Activated CD8-positive, alpha-beta memory T cell treated with anti-CD3 and anti-CD28 coated beads for 24 hours (primary cell): ENCODE results near the gene RYR2.

ENCODE experiments used
- DNase-seq: peaks from one replicate; pipeline ENCODE4 v3.0.0-alpha.2; 2020

RYR2 gene

GRCh38 chr1:237033061-237033460, 8.9 kb upstream of the RYR2 start:
- DNase-seq, result no peak

GRCh38 chr1:237033804-237034203, 8.2 kb upstream of the RYR2 start:
- no peak for DNase-seq

- DNase-seq, result no peak
Measured at GRCh38 chr1:237035759-237036158, 6.2 kb upstream of the RYR2 start.

DNA sequence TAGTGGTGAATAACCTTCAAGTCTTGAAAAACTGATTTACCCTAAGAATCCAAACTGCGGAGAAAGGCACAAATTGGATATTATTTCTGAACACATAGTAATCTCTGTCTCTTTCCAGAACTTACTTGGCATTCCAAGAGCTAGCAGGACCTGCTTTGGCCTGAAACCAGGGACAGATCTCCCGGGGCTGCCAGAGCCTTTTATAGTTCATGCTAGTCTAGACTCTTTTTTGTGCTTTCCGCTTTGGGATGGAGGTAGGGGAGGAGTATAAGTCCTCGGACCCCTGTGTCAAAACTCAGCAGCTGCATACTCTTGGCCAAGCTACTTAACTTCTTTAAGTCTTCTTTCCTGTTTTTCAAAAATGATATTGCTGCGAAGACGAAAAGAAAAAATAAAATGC, 3.8 kb upstream of the RYR2 start:
- no peak for DNase-seq

GRCh38 chr1:237040823-237041222, 1.2 kb upstream of the RYR2 start:
- DNase-seq, result no peak

DNA sequence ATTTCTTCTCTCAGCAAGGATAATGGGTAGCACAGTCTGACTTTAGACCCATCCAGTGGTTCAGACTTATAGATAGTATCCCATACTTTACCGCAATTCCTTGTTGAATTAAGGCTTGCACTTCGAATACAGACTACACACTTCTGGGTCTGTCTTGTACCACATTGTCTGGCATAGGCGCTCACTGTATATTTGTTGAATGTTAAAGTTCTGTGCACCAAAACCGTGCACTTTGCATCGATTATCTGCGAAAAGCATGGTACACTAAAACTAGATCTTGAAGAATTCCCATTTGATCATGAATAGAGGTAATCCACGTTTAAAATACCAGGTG, 556 bp upstream of the RYR2 start:
- no peak for DNase-seq

GRCh38 chr1:237042526-237042891, 525 bp downstream of the RYR2 start:
- DNase-seq, result no peak

DNA sequence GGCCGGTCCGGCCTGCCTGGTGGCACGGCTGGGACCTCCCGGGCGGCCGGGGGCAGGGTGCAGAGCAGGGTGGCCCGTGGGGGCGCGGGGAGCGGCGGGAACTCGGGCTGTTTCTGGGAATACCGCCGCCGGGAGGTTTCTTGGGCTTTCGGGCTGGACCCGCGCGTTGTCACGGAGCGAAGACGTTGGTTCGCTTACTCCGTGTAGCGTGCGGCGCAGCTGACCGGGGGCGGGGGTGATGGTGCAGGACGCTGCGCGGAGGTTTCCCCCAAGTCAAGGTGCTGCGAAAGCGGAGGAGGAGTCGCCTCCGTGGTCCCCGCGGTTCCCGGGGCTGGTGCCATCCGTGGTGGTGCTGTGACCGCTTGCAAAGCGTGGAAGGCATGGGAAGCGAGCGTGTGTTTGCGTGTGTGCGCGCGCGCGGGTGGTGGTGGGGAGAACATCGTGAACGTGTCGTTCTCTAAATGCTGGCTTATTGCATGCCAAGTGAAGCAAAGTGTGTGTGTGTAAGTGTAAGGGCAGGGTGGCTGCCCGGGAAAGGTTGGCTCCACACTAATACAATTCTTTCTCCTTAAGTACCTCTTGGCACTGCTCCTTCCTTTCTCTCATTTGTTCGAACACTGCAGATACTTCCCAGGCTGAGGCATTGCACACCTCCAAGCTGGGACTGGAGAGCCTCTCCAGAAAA, 1.1 kb downstream of the RYR2 start:
- DNase-seq, result no peak

DNA sequence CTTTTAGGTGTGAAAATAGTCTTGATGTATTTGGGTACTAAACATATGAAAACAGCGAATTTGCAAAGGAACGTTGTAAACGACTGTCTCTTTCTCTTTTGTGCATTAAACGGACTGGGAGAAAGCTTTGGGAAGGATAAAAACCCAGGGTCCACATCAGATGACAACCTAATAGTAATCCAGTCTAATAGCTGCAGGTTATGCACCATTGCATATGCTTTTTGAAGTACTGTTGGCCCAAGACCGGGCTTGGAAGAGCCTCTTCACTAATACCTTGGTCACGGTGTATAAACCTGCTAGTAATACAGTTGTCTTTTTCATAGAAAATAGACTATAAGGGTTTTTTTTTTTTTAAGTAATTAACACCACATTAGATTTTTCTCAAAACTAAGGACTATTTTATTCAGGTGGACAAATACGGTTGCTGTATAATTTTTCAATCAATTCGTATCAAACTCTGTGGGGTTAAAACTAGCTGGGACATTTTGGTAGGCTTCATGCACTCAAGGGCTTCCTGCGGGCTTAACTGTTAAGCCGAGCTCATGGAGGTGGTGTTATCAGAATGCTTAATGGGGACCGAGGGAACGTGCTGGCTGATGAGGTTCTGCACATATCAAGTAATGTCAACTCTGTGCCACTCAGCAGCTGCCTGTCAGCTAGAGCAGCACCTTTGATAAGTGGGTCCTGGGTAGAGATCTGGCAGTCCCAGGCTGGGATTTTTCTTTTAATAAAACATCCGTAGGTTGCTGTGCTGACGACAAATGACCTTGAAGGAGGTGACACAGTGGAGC, 2.1 kb downstream of the RYR2 start:
- no peak for DNase-seq

GRCh38 chr1:237045278-237046016, 3.5 kb downstream of the RYR2 start:
- no peak for DNase-seq

- DNase-seq, result no peak
Measured at GRCh38 chr1:237048803-237049202, 6.8 kb downstream of the RYR2 start.

DNA sequence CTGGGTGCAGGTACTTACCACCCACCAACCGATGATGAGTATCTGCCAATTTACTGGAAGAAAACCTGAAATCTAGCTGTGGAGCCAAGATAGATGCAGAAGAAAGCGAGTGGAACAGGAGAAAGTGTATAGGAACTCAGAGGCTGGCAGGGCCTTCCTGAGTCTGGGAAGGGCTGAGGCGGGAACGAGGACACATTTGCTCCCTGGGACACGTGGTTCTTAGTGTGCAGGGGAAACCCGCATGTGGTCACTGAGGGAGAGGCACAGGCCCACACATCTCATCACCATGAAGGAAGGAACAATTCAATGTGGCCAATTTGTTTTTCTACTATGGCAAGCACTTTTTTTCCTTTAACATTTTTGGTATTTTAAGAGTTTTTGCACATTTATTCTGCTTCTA, 8.2 kb downstream of the RYR2 start:
- DNase-seq, result no peak

- DNase-seq, result no peak
Measured at GRCh38 chr1:237050915-237051314, 8.9 kb downstream of the RYR2 start.

DNA sequence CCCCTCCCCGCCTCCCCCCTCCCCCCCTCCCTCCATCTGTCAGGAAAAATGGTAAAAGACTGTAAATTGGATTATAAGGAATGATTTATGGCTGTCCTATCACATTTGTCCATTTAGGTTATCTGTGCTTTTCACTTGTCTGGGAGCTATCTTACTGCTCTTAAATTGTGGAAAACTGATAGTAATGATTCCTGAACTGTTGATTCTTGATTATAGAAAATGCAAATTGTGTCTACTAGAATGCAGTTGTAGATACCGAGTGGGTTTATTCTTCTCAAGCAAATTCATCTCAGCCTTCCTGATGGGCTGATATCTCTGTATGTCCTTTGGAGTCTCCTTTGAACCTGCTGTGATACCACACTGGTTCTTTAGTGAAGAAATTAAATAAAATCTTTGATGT, 12.3 kb downstream of the RYR2 start:
- DNase-seq, result no peak

DNA sequence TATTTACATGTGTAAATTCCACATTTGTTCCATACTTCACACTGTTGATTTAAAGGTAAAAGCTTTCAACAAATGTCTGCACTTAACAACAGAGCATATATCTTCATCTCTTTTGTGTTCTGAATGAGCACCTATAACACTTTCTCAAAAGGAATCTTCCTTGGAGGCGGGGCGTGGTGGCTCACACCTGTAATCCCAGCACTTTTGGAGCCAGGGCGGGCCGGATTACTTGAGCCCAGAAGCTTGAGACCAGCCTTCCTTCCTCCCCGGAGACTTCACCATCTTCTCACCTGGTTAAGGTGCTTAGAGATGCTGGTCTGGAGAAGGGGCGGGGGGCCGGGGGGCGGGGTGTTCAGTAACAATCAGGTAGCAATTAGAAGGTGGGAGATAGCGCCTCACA, 16.5 kb downstream of the RYR2 start:
- no peak for DNase-seq

DNA sequence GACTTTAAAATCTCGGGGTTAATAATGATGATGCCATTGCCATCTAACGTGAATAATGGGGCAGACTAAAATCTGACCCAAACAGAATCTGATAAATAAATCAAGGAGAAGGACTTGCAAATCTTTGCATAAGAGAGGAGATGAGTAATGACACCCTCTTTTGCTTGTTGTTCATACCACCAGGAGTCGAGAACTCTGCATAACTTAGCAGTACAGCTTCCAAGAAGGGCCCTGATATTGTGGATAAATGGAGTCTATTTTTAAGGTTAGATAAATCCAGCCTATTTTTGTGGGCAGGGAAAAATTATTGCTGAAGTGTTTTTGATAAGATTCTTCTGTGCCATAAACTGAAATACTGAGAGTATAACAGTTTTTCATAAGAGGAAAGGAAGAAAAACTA, 17.3 kb downstream of the RYR2 start:
- DNase-seq, result no peak

GRCh38 chr1:237062976-237063375, 21.0 kb downstream of the RYR2 start:
- no peak for DNase-seq

DNA sequence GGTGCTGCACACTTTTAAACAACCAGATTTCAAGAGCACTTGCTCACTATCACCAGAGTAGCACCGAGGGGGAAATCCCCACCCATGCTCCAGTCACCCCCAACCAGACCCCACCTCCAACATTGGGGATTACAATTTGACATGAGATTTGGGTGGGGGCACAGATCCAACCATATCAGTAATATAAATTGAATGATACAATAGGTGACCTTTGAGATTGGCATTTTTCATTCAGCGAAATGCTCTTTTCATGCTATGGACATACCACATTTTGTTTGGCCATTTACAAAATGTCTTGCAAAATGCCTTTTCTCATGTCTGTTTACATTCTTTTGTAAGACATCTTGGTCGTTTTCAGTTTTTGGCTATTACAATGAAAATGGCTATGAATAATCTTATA, 23.9 kb downstream of the RYR2 start:
- DNase-seq, result no peak

GRCh38 chr1:237070519-237070918, 28.5 kb downstream of the RYR2 start:
- DNase-seq, result no peak

GRCh38 chr1:237071641-237072420, 29.8 kb downstream of the RYR2 start:
- DNase-seq, result no peak

DNA sequence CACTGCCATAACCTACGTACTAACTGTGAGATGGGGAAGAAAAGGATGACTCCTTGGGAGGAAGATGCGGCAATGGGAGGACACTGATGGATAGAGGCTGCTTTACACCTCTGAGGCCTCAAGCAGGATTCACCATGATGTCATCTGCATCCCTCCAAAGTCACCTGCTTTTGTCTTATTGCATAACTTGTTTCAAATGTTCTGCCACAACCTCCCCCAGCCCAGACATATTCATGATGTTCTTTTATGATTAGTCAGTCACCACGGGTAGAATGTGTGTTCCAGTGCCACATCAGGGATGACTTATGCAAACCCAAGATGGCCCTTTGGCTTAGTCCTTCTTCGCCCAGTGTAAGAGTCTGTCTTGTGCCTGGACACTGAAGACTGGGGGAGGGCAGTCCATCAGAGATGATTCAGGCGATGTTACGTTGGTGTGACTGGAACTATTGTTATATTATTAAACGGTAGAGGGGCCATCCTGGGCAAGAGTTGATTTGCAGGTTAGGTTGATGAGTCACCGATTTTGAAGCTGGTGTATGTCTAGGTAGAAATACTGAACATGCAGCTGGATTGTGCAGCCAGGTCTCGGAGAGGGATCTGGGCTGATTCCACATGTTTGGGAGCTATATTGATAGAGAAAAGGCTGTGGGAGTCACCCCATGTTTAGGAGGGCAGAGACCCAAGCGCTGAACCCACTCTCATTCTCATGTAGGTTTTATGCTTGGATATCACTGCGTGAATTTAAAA, 32.6 kb downstream of the RYR2 start:
- no peak for DNase-seq

DNA sequence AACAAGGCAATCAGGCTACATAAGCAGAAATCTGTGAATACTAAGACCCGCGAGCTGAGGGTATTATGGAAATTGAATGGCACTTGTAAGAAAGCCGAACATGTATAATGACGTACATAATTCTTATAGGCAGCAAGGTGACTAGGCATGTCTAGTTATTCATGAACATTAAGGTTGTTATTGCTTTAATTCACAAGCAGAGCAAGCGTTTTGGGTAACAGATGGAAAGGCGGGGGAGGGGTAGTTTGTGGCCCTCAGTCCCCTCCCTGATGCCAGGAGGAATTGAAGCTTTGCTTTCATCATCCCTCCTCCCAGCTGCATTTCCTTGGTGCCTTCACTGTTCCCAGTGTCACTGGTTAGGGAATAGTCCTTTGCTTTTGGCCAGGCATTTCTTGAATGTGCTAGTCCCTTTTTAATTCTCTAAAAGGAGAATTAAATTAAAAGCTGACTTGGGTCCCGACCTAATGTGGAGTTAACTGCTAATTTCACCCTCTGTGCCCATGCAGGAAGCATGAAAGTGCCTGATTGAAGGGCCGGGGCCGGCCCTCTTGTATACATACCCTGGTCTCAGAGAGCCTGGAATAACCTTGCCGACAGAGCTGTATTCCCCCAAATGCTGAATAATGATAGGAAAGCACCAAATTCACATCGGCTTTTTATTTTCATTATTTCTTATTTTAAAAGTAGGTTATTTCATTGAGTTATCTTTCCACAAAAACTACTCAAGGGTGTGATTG, 42.5 kb downstream of the RYR2 start:
- DNase-seq, result no peak
